ENCODE measurements around the gene FOXL2. TPM values are rescaled to one million over a fixed set of nuclear protein-coding genes. Genes with fewer than 3 reads are reported as not detected.

Gene FOXL2
- total and polyA plus RNA-seq, 8 donors, result 0.02 to 0.28 (median 0.07) TPM

DNA sequence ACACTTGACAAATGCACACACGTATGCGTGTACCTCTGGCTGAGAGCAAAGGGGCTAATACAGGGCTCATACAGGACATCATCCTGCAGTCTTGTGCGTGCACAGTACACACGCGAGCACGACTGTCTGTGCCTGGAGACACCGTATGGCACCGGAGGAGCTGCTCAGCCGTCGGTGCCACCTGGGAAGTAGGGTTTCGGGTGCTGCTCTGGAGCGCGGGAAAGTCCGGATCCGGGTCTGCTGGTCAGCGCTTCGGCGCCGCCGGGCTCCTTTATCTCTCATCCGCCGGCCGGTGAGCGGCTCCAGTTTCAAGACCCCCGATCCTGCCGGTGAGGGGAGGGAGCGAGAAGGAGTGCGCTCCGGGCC, 9.3 kb downstream of the FOXL2 start:
- intact Hi-C loops (cut with DNase I), result loop anchor here in 1 of 3 donors (10.0 kb wide), 1 partner anchor 387 kb away; no protein-coding TSS in a partner anchor
- no peak overlapping the region for H3K4me3 ChIP-seq
- ATAC-seq, result peak; percentile 5 to 19 (median 12)
- H3K27me3 ChIP-seq, result peaks cover 6 to 50% (median 23%) of the 10 kb centered on the region in 4 donors
- DNase-seq, result peak in 1 of 6 donors; percentile 71
- H3K4me1 ChIP-seq, result peaks cover 0 to 20% (median 6%) of the 10 kb centered on the region in 3 donors
- FAIRE-seq, result no peak
- WGBS, 2 donors, result 6 to 13% methylated on average over 29 of the region's 29 CpGs
- TF ChIP-seq, protein P1, sequence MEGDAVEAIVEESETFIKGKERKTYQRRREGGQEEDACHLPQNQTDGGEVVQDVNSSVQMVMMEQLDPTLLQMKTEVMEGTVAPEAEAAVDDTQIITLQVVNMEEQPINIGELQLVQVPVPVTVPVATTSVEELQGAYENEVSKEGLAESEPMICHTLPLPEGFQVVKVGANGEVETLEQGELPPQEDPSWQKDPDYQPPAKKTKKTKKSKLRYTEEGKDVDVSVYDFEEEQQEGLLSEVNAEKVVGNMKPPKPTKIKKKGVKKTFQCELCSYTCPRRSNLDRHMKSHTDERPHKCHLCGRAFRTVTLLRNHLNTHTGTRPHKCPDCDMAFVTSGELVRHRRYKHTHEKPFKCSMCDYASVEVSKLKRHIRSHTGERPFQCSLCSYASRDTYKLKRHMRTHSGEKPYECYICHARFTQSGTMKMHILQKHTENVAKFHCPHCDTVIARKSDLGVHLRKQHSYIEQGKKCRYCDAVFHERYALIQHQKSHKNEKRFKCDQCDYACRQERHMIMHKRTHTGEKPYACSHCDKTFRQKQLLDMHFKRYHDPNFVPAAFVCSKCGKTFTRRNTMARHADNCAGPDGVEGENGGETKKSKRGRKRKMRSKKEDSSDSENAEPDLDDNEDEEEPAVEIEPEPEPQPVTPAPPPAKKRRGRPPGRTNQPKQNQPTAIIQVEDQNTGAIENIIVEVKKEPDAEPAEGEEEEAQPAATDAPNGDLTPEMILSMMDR (IDR thresholded peaks at IDR 0.05), result no peak
- no peaks in the 10 kb centered on the region for H3K9me3 ChIP-seq
- no peaks in the 10 kb centered on the region for H3K36me3 ChIP-seq
- no peak overlapping the region for H3K27ac ChIP-seq

- Histone ChIP-seq H3K36me3 (no peaks in the 10 kb centered on the region), H3K9me3 (no peaks in the 10 kb centered on the region), H3K27me3 (peaks cover 5 to 50% (median 23%) of the 10 kb centered on the region in 4 donors), H3K27ac (no peak overlapping the region), H3K4me1 (peaks cover 0 to 20% (median 6%) of the 10 kb centered on the region in 3 donors), H3K4me3 (peak overlapping the region in 1 of 4 donors; percentile 42)
- ATAC-seq (peak in 3 of 4 donors; percentile 6 to 29 (median 22)), FAIRE-seq (no peak), DNase-seq (peak in 2 of 6 donors; percentile 22 to 84)
- WGBS, 2 donors, result 12 to 17% methylated on average over 45 of the region's 45 CpGs
- intact Hi-C loops (cut with DNase I), result loop anchor here in 1 of 3 donors (10.0 kb wide), 1 partner anchor 388 kb away; no protein-coding TSS in a partner anchor
- TF ChIP-seq, protein P1 (IDR thresholded peaks at IDR 0.05), result no peak
These were observed 9.9 kb downstream of the FOXL2 start for GRCh38 chr3:138936741-138937689.

DNA sequence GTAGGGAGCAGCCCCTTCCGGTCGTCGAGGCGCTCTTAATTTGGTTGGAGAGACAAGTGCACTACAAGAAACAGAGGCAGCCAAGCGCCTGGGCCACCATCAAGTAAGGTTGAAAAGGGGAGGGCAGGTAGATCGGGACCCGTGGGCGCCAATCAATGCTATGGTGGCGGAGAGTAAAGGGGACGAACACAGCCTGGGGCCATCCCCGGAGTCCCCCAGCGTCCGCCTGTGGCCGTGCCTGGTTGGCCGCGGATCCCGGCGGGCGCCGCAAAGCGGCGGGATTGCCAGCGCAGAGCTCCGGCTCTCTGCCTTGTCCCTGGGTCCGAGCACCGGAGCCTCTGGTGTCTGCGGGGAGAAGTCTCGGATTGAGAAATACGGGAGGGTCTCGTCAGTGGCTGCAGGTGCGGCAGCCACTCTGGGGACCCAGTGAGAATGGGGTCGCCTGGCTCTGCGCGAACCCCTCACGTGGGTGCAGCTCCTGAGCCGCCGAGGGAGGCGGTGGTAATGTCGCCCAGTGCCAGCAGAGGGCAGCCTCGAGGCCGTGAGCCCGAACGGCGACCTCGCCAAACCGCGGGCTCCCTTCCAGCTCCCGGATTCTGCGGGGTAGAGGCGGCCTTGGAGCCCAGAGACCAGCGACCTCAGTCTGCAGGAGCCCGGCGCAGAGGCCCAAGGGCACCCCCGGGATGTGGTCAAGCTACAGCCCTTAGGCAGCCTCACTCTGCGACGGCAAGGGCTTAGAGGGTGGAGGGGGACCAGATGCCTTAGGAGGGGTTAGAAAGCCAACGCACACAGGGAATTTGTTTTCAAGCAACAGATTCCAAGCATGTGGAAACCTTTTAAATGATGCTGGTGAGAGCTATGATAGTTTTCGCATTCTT, 10.8 kb downstream of the FOXL2 start:
- Histone ChIP-seq H3K4me3 (peak overlapping the region in 3 of 4 donors; percentile 10 to 42 (median 24)), H3K27me3 (peaks cover 5 to 47% (median 22%) of the 10 kb centered on the region in 4 donors), H3K9me3 (no peaks in the 10 kb centered on the region), H3K4me1 (peaks cover 0 to 20% (median 6%) of the 10 kb centered on the region in 3 donors), H3K27ac (no peak overlapping the region), H3K36me3 (no peaks in the 10 kb centered on the region)
- DNase-seq, result peak; percentile 68 to 95 (median 86)
- no peak for FAIRE-seq
- peak; percentile 76 to 95 (median 93) for ATAC-seq
- intact Hi-C loops (cut with DNase I), result loop anchor here in 1 of 3 donors (10.0 kb wide), 1 partner anchor 389 kb away; no protein-coding TSS in a partner anchor
- TF ChIP-seq, protein P1 (IDR thresholded peaks at IDR 0.05), result peak; percentile 91 to 97 (median 93)
- whole genome bisulfite sequencing, 2 donors, result 8 to 9% methylated on average over 58 of the region's 58 CpGs

GRCh38 chr3:138935505-138935862, 11.5 kb downstream of the FOXL2 start:
- DNase-seq, result no peak
- no peak for FAIRE-seq
- H3K4me1 ChIP-seq, result peaks cover 0 to 20% (median 6%) of the 10 kb centered on the region in 3 donors
- H3K36me3 ChIP-seq, result no peaks in the 10 kb centered on the region
- H3K4me3 ChIP-seq, result no peak overlapping the region
- intact Hi-C loops (cut with DNase I), result loop anchor here in 1 of 3 donors (10.0 kb wide), 1 partner anchor 389 kb away; no protein-coding TSS in a partner anchor
- ATAC-seq, result no peak
- TF ChIP-seq, protein P1 (IDR thresholded peaks at IDR 0.05), result no peak
- H3K9me3 ChIP-seq, result no peaks in the 10 kb centered on the region
- H3K27me3 ChIP-seq, result peaks cover 5 to 41% (median 18%) of the 10 kb centered on the region in 4 donors
- no peak overlapping the region for H3K27ac ChIP-seq
- 82 to 94% methylated on average over 7 of the region's 7 CpGs for whole genome bisulfite sequencing, 2 donors
